Stimulated activated CD8-positive, alpha-beta memory T cell treated with anti-CD3 and anti-CD28 coated beads, Interleukin-4, amount 100 ng/mL, for 48 hours (primary cell): ENCODE data around the gene SMAD9.
A peak's percentile ranks its signal among the peaks of the same experiment; 100 is the strongest.

Experiments
- DNase-seq: peaks from one replicate; pipeline ENCODE4 v3.0.0-alpha.2; 2020

Gene SMAD9

DNA sequence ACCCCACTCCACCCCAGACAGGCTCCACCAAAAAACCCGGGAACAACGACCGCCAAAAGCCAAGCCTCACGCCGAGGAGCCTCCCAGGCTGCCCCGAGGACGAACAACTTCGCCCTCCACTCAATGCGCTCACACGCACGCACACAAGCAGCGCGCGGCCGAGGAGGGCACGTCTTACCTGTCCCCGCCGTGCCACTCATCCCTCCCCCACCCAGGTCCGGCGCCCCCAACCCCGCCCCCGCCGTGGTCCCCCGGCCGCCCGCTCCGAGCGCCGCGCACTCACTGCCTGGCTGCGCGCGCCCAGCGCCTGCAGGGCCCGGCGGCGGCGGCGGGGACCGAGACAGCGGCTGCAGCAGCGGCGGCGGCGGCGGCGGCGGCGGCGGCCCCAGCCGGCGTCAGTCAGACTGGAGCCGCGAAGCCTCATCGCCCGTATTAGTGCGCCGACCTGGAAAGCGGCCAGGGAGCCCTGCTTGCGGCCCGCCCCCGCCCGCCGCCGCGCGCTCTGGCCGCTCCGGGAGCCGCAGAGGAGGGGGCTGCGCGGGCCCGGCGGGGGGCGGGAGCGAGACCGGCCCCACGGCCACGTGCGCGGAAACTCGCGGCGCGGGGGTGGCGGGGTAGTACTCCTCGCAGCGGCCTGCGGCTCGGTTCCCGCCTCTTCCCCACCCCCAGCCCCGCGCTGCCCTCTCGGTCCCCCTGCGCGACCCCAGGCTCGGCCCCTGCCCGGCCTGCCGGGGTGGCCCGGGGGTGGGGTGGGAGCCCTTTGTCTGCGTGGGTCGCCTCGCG is at the start of gene SMAD9:
Gene SMAD9, minus strand, starts transcription at position 406 of the 783 bp plus-strand sequence. CDS start 40,549 bp downstream, outside the sequence.
- peak; percentile 38 for DNase-seq

DNA sequence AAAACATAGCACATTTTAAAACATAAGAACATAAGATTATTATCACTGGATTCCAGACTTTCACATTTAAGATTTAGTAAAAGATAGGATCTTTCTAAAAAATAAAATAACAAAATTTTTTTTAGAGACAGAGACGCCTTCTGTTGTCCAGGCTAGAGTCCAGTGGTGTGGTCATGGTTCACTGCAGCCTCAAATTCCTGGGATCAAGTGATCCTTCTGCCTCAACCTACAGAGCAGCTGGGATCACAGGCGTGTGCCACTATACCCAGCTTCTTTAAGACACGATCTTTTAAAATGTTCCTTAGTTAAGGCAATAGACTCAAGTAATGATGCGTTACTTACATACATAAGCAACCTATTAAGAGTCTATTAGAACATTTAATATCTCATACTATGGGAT is 46.4 kb upstream of the SMAD9 start:
- DNase-seq: no peak

DNA sequence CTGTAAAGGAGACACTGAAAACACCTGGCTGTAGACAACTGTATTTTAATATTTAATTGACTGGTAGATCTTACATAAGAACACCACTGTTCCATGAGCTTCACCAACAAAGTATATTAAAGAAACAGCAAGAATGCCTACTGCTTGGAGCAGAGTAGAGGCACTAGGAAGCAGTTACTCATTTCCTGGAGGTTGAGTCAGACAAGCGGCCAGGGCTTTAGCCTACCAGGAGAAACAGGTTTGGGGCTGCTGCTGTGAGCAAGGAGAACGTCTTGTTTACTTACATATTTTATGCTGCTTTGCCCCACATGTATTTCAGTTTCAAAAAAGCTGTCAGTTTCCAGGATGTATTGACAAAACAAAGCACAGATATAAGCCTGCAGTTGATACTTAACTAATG is 45.7 kb upstream of the SMAD9 start:
- no peak for DNase-seq

- no peak for DNase-seq
Measured at GRCh38 chr13:36959456-36960116, 39.5 kb upstream of the SMAD9 start.

DNA sequence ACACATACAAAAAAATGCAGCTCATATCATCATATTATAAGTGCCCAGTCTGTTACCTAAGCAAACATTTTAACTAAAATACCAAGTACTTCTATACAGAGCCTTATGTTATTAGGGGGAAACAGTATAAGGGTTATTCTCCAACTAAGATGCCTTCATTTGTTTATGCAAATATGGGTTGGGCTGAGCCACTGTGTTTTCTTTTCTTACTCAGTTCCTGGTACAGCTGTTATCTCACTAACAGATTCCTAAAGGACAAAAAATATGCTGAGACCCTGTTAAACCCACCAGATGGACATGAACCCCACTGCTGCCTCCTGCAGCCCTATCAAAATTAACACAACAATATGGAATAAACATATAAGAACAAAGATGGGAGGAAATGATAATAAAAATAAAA is 34.5 kb upstream of the SMAD9 start:
- DNase-seq: no peak

- no peak for DNase-seq
Measured at GRCh38 chr13:36950920-36951319, 30.9 kb upstream of the SMAD9 start.

- DNase-seq: no peak
Measured at GRCh38 chr13:36950330-36950729, 30.3 kb upstream of the SMAD9 start.

DNA sequence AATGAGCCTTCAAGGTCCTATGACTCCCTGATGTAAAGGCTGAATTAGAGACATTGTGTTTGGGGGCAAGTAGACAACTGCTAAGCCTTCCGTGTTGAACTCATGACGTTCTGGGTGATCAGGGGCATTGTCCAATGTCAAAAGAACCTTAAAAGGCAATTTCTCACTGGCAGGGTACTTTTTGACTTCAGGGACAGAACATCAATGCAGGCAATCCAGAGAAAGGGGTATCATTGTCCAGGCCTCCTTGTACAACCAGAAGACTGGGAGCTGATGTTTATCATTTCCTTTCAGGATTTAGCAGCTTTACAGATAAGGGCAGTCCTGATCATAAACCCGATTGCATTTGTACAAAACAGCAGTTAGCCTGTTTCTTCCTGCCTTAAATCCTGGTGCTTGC is 25.0 kb upstream of the SMAD9 start:
- DNase-seq: no peak

DNA sequence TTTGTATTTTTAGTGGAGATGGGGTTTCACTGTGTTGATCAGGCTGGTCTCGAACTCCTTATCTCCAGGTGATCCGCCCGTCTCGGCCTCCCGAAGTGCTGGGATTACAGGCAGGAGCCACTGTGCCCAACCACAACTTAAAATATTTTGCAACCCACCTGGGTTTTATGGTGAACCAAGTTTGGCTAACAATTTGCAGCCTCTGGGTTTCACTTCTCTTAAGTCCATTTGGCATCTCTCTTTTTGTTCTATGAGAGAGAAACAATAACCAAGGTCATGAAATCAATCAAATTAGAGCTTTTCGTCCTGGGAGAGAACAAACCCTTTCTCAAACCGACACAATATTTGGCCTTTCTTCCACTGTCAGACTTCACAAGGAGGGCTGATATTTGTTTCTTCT is 5.6 kb upstream of the SMAD9 start:
- DNase-seq: no peak

DNA sequence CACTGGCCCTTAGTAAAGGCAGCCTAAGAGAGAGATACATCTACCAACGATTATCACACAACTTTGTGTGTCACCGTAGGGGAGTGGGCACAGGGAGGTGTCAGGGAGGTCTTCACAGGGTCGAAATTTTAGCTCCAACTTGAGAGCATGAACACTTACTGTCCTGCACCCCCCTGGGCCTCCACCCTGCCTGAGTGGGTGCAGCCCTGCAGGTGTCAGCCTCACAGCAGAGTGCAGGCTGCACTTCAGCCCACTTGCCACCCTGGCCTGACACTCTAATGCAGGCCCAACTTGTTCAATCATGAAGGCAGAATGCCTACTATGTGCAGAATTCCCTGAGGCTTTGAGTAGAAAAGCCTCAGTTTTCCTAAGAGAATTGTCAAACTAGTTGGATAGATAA is 4.0 kb upstream of the SMAD9 start:
- no peak for DNase-seq

- no peak for DNase-seq
Measured at GRCh38 chr13:36921631-36922301, 1.7 kb upstream of the SMAD9 start.

- DNase-seq: no peak
Measured at GRCh38 chr13:36920616-36921185, 663 bp upstream of the SMAD9 start.

DNA sequence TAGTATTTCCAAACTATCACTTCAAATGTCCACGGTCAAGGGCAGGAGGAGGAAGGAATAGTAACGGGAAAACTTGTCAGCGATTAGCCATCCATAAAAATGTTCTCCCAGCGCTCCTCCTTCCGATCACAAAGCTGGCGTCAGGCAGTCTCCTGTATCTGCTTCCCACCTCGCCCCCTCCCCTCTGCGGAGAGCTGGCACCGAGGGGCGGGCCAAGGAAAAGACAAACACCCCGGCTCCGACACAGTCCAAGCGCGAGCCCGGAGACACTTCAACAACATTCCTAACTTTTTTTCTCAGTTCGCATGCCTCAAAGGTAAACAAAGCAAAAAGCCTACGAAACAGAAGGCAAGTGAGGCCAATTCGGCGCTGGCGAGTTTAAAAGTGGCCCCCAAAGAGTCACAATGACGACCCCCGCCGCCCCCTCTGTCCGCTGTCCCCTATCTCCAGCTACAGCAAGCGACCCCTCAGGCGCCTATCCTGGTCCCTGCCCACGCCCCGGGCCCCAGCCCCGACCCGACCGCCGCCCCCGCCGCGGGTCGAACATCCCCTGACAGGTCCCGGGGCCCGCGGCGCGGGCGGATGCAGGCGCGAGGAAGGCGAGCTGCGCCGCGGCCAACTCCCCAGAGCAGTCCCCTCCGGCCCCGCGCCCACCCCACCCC is 736 bp downstream of the SMAD9 start:
- DNase-seq: no peak

DNA sequence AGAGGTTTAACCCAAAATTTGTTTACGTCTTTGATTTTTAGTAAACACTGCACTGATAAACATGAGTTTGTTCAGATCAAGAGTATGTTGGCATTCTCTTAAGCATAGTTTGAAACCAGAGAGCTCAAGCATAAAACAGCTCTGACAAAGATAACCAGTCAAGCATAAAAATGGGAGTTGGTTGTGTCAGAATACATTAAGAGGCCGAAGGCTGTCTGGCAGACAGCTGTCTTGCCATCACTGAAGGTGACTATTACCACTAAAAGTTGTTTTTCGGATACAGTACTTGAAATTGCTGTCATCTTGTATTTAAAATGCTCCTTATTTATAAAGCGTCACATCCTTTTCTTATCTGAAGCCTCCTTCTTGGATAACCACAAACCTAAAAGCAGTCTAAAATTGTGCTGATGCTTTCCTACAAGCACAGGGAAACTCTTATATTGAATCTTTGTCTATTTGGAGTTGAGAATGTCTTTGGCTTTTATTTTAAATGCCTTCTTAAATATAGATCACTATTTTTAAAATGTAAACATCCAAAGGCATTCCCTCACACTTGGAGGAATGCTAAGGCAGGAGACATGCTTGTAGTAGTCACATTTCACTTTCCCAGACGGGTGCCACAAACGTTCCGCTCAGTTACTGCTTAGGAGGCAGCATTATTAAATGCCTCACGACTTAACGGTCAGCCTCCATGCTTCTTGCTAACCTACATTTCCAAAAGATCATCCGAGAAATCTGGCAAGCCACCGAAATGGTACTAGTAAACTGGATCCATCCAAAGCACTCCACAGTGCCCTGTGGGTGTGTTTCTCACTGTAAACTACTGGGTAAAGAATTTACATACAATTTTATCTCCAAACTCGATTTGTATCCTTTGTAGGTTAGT is 1.5 kb downstream of the SMAD9 start:
- no peak for DNase-seq

GRCh38 chr13:36917311-36917710 is 2.7 kb downstream of the SMAD9 start:
- no peak for DNase-seq

GRCh38 chr13:36915896-36916640 is 4.0 kb downstream of the SMAD9 start:
- no peak for DNase-seq

- DNase-seq: no peak
Measured at GRCh38 chr13:36915106-36915505, 4.9 kb downstream of the SMAD9 start.

- DNase-seq: no peak
Measured at GRCh38 chr13:36914648-36915047, 5.4 kb downstream of the SMAD9 start.

DNA sequence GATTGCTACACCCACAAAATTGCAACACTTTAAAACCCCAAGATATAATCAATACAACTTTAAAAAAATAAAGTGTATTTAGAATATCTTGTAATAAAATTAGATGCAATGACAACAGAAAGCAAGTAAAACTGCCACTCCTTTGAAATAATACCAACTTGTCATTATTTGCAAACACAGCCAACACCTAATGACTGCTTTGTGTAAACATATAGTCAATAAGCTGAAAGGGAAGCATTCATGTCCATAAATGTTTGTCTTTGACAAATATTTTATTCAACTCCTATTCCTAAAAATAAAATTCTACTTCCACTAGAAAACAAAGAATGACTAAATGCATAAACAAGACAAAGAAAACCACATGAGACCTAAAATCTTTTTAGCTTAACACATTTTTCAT is 6.6 kb downstream of the SMAD9 start:
- DNase-seq: no peak

GRCh38 chr13:36912973-36913372 is 7.1 kb downstream of the SMAD9 start:
- no peak for DNase-seq

DNA sequence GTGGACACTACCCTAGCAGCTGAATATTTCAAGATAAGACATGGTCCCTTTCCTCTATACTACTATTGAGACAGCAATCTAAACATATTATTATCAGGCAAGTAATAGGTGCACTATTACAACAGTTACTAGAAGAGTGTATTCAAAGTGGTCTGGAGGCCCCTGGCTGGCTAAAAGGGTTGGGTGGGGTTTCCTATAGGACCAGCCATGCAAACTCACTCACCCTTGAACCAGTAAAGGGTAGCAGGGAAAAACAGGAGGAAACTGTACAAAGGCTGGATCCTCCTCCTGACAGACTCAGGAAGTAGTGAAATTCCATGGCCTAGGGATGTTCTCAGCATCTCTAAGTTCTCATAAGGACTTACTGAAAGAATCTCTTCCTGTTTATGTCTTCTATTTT is 7.7 kb downstream of the SMAD9 start:
- DNase-seq: no peak
